ENCODE data around the gene ST6GALNAC2.
"Not testable (repeated sequence)": the region's sequence is repeated elsewhere in the genome, so short reads cannot be mapped to it uniquely, and the experiment has no call there.

GRCh38 chr17:76606685-76607084 is 21.0 kb upstream of the ST6GALNAC2 start:
- TF ChIP-seq POLR2AphosphoS5, POLR2A, TAF1 (IDR thresholded peaks at IDR 0.05; ENCODE audit: low read depth, low read length): not testable (repeated sequence)
